GM12878 (cell line): Measurements from ENCODE around the gene HLA-DPB1. TPM values are rescaled to one million over a fixed set of nuclear protein-coding genes. Genes with fewer than 3 reads are reported as not detected.

Experiments
- ATF2 ChIP-seq: IDR thresholded peaks from 2 replicates; pipeline ENCODE4 v1.6.1; 2012; ENCODE audit warnings: low read length, inconsistent platforms
- CBX5 ChIP-seq: sonication (generic); IDR thresholded peaks from 2 replicates; pipeline ENCODE4 v1.6.1; 2016; ENCODE audit warnings: low read depth, moderate library complexity, mild to moderate bottlenecking, inconsistent platforms
- EED ChIP-seq: sonication (generic); IDR thresholded peaks from 2 replicates; pipeline ENCODE4 v1.6.1; 2016; ENCODE audit warnings: antibody characterized with exemption, low read depth
- FOS ChIP-seq: IDR thresholded peaks from 3 replicates; pipeline ENCODE4 v1.6.1; 2011; ENCODE audit warnings: borderline replicate concordance; ENCODE audit not compliant: insufficient read length; ENCODE audit errors: extremely low read depth
- KAT2A ChIP-seq: conservative IDR thresholded peaks from 2 replicates; pipeline ENCODE4 v1.6.1; 2011; ENCODE audit warnings: low read depth, low read length; ENCODE audit not compliant: control insufficient read depth
- LARP7 ChIP-seq: fragments of 450-650 bp; IDR thresholded peaks from 2 replicates; pipeline ENCODE4 v1.6.1; 2017; ENCODE audit warnings: mild to moderate bottlenecking
- MTA3 ChIP-seq: IDR thresholded peaks from 2 replicates; pipeline ENCODE4 v1.6.1; 2012; ENCODE audit warnings: low read length, inconsistent platforms, borderline replicate concordance
- NFIC ChIP-seq: IDR thresholded peaks from 2 replicates; pipeline ENCODE4 v1.6.1; 2012; ENCODE audit warnings: low read depth, mild to moderate bottlenecking, inconsistent platforms, low read length, moderate library complexity
- POLR2A ChIP-seq: IDR thresholded peaks from 2 replicates; pipeline ENCODE4 v1.6.1; 2011; ENCODE audit warnings: low read depth, mild to moderate bottlenecking, low read length
- POLR2AphosphoS5 ChIP-seq: IDR thresholded peaks from 2 replicates; pipeline ENCODE4 v1.6.1; 2011; ENCODE audit warnings: mild to moderate bottlenecking, low read length, inconsistent platforms
- SMAD5 ChIP-seq: IDR thresholded peaks from 2 replicates; pipeline ENCODE4 v1.6.1; 2016; ENCODE audit warnings: antibody characterized with exemption, low read depth
- SUPT20H ChIP-seq: IDR thresholded peaks from 2 replicates; pipeline ENCODE4 v1.6.1; 2011; ENCODE audit warnings: low read depth, mild to moderate bottlenecking, low read length, moderate library complexity, borderline replicate concordance; ENCODE audit not compliant: control insufficient read depth
- TAF1 ChIP-seq: IDR thresholded peaks from 2 replicates; pipeline ENCODE4 v1.6.1; 2011; ENCODE audit warnings: mild to moderate bottlenecking, low read depth, low read length, borderline replicate concordance
- YY1 ChIP-seq: IDR thresholded peaks from 2 replicates; pipeline ENCODE4 v1.6.1; 2011; ENCODE audit warnings: low read depth, mild to moderate bottlenecking, low read length
- ZNF384 ChIP-seq: IDR thresholded peaks from 2 replicates; pipeline ENCODE4 v1.6.1; 2012; ENCODE audit warnings: low read depth, mild to moderate bottlenecking, low read length, improper control_type of control experiment, borderline replicate concordance
- polyA plus RNA-seq, 11 experiments: library from polyadenylated mRNA; depleted of rRNA in 4 of 11; unstranded in 6 of 11; stranded (reverse) in 5 of 11; fragments of >200 nt; fragmentation: Nextera tagmentation in 4 of 11; fragmentation: Illumina TruSeq in 1 of 11; extraction: Ambion mirVana in 4 of 11; extraction: Trizol in 1 of 11; gene quantifications; 1 replicate in 1 of 11; 2 replicates in 10 of 11; pipeline versions ENCODE4 v1.2.1 to v1.2.3, GENCODE V29; 2011 to 2016; ENCODE audit warnings: inconsistent platforms in 2 of 11, missing spikeins in 2 of 11, low read depth in 1 of 11
- total RNA-seq, 4 experiments: library from RNA; depleted of rRNA in 3 of 4; stranded (reverse); fragments of >200 nt in 3 of 4; fragmentation: Illumina TruSeq in 1 of 4; extraction: Trizol in 1 of 4; gene quantifications; 2 replicates each; pipeline versions ENCODE4 v1.2.1 to v1.2.3, GENCODE V29; 2013 to 2021
- TF ChIP-seq, protein P1 (sequence below): IDR thresholded peaks from 2 replicates; pipeline ENCODE4 v1.6.1; 2012; ENCODE audit warnings: low read depth, low read length, improper control_type of control experiment
- TF ChIP-seq, protein P2 (sequence below): fragments of 150-350 bp; IDR thresholded peaks from 2 replicates; pipeline ENCODE4 v1.6.1; 2016; ENCODE audit warnings: low read depth, low read length
- TF ChIP-seq, protein P3 (sequence below): IDR thresholded peaks from 2 replicates; pipeline ENCODE4 v1.6.1; 2012; ENCODE audit warnings: improper control_type of control experiment, low read depth, low read length; ENCODE audit not compliant: insufficient replicate concordance

The HLA-DPB1 gene
- total and polyA plus RNA-seq, 10 of the 15 experiments (the other 5 are each of a cell fraction or from before 2014, with no cell fraction given): 101 to 675 (median 352) TPM

DNA sequence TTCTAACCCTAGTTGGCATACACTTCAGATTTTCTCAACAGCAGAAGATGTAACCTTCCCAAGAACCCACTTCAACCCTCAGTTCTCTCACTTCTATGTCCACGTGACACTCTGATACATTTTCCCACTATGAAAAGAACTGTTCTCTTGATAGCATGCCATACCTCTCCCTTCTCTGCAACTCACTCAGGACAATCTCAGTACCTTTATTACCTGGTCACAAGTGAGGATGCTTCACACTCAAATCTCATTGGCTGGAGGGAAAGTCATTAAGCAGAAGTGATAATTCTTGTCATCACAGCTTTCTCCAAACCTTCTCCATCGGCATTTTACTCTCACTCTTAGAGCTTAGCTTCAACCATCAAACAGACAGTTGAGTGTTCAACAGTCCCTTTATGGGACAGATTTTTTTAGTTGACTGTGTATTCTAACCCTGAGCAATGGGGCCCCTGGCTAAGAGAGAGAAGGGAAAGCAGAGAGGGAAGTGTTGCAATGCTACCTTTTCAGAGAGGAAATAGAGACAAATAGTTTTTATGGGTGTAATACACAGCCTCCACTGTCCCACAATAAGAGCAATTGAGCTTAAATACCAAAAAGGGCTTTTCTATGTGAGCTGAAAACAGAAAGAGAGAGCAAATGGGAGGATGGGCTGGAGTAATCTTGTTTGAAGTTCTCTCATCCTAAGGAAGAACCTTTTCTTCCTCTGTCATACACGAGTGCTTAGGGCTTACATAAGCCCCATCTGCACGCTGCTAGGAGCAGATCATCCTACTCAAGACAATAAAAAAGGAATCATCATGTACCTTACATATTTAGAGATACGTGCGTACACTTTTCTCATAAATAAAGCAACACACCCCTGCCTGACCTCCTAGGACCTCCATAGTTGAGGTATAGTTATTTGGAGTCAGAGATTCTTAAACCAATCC, 18.3 kb upstream of the HLA-DPB1 start (continued):
- 0 out of 2 replicates have a peak, but pooled peaks have one; percentile 27 for TF ChIP-seq ATF2
- TF ChIP-seq, protein P1, sequence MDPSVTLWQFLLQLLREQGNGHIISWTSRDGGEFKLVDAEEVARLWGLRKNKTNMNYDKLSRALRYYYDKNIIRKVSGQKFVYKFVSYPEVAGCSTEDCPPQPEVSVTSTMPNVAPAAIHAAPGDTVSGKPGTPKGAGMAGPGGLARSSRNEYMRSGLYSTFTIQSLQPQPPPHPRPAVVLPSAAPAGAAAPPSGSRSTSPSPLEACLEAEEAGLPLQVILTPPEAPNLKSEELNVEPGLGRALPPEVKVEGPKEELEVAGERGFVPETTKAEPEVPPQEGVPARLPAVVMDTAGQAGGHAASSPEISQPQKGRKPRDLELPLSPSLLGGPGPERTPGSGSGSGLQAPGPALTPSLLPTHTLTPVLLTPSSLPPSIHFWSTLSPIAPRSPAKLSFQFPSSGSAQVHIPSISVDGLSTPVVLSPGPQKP: no peak
- TF ChIP-seq POLR2A: no peak
- no peak for TF ChIP-seq FOS
- peak; percentile 62 for TF ChIP-seq SMAD5
- TF ChIP-seq, protein P2, sequence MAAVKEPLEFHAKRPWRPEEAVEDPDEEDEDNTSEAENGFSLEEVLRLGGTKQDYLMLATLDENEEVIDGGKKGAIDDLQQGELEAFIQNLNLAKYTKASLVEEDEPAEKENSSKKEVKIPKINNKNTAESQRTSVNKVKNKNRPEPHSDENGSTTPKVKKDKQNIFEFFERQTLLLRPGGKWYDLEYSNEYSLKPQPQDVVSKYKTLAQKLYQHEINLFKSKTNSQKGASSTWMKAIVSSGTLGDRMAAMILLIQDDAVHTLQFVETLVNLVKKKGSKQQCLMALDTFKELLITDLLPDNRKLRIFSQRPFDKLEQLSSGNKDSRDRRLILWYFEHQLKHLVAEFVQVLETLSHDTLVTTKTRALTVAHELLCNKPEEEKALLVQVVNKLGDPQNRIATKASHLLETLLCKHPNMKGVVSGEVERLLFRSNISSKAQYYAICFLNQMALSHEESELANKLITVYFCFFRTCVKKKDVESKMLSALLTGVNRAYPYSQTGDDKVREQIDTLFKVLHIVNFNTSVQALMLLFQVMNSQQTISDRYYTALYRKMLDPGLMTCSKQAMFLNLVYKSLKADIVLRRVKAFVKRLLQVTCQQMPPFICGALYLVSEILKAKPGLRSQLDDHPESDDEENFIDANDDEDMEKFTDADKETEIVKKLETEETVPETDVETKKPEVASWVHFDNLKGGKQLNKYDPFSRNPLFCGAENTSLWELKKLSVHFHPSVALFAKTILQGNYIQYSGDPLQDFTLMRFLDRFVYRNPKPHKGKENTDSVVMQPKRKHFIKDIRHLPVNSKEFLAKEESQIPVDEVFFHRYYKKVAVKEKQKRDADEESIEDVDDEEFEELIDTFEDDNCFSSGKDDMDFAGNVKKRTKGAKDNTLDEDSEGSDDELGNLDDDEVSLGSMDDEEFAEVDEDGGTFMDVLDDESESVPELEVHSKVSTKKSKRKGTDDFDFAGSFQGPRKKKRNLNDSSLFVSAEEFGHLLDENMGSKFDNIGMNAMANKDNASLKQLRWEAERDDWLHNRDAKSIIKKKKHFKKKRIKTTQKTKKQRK: no peak
- 0 out of 2 replicates have a peak, but pooled peaks have one; percentile 39 for TF ChIP-seq POLR2AphosphoS5
- TF ChIP-seq LARP7: no peak
- peak; percentile 60; the same call in 1 of the 2 replicates for TF ChIP-seq NFIC
- TF ChIP-seq KAT2A: no peak
- TF ChIP-seq, protein P3, sequence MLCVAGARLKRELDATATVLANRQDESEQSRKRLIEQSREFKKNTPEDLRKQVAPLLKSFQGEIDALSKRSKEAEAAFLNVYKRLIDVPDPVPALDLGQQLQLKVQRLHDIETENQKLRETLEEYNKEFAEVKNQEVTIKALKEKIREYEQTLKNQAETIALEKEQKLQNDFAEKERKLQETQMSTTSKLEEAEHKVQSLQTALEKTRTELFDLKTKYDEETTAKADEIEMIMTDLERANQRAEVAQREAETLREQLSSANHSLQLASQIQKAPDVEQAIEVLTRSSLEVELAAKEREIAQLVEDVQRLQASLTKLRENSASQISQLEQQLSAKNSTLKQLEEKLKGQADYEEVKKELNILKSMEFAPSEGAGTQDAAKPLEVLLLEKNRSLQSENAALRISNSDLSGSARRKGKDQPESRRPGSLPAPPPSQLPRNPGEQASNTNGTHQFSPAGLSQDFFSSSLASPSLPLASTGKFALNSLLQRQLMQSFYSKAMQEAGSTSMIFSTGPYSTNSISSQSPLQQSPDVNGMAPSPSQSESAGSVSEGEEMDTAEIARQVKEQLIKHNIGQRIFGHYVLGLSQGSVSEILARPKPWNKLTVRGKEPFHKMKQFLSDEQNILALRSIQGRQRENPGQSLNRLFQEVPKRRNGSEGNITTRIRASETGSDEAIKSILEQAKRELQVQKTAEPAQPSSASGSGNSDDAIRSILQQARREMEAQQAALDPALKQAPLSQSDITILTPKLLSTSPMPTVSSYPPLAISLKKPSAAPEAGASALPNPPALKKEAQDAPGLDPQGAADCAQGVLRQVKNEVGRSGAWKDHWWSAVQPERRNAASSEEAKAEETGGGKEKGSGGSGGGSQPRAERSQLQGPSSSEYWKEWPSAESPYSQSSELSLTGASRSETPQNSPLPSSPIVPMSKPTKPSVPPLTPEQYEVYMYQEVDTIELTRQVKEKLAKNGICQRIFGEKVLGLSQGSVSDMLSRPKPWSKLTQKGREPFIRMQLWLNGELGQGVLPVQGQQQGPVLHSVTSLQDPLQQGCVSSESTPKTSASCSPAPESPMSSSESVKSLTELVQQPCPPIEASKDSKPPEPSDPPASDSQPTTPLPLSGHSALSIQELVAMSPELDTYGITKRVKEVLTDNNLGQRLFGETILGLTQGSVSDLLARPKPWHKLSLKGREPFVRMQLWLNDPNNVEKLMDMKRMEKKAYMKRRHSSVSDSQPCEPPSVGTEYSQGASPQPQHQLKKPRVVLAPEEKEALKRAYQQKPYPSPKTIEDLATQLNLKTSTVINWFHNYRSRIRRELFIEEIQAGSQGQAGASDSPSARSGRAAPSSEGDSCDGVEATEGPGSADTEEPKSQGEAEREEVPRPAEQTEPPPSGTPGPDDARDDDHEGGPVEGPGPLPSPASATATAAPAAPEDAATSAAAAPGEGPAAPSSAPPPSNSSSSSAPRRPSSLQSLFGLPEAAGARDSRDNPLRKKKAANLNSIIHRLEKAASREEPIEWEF: no peak
- peak; percentile 47; the same call in 1 of the 2 replicates for TF ChIP-seq CBX5
- TF ChIP-seq ZNF384: no peak
- no peak for TF ChIP-seq SUPT20H
- 0 out of 2 replicates have a peak, but pooled peaks have one; percentile 1 for TF ChIP-seq YY1
- peak; percentile 65; the same call in 1 of the 2 replicates for TF ChIP-seq MTA3
- TF ChIP-seq EED: 0 out of 2 replicates have a peak, but pooled peaks have one; percentile 19
- TF ChIP-seq TAF1: peak; percentile 35; the same call in 1 of the 2 replicates
